IPS DF 19.7 (cell line): Measurements from ENCODE around the gene TLE4.

Source experiments
- DNase-seq: peaks from one replicate; pipeline ENCODE4 v3.0.0-alpha.2; 2013; ENCODE audit warnings: low read depth, low spot score

Gene TLE4

DNA sequence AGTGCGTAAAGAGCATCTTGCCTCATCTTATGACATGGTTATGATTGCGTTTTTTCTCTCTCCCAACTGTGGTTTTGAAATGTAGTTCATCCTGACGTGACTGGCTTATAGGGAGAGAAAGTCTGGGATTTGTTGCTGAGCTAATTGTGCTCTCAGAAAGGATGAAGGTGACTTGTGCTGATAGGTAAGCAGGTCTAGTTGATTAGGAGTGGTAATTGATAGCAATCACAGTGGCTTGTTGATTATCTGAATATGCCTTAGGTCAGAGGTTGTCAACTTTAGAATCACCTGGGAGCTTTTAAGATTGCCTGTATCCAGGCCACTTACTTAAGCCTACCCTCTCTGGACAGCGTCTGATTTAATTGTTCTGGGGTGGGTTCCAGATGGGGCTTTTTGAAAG is 117.8 kb downstream of the TLE4 start:
- DNase-seq = no peak

DNA sequence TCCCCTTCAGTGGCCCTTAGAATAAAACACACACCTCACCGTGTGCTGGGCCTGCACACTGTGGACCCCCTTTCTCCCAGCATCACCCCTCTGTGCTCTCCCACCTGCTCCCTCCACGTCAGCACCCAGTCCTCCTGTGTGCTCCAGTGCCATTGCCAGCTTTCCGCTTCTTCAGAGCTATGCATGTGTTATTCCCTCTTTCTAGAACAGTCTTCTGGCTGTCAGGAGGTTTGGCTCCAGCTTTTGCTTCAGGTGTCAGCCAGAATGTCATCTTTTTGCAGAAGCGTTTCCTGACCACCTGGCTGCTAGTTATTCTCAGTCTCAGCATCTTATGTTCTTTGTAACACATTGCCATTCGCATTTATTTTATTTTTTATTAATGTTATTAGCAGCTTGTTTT is 119.7 kb downstream of the TLE4 start:
- no peak for DNase-seq

DNA sequence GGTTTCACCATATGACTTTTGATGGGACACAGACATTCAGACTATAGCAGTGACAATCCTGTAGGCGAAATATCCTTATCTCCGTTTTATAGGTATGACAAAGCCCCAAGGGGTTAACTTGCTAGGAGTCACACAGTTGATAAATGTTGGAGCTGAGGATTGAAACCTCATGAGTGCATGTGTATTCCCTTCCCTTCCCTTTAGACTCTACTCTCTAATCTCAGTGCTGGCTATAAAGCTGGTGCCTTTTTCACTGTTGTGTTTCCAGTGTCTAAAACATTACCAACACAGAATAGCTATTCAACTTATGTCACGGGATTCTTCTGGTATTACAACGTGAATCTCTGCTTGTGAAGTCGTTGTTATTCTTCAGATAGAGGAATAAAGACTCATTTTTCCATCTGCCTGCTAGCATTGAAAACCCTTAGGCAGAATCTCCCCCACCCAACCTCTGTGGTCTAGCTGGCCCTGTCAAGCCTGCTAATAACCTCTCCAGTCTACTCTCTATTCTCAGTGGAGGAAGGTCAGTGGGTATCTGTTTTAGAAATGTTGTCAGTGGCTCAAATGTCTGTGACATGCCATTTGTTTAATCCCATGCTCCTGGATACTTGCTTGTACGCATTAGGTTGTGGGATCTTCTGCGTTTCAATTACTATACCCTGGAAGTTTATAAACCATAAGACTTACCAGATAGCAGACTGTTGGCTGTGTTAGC is 121.2 kb downstream of the TLE4 start:
- no peak for DNase-seq

DNA sequence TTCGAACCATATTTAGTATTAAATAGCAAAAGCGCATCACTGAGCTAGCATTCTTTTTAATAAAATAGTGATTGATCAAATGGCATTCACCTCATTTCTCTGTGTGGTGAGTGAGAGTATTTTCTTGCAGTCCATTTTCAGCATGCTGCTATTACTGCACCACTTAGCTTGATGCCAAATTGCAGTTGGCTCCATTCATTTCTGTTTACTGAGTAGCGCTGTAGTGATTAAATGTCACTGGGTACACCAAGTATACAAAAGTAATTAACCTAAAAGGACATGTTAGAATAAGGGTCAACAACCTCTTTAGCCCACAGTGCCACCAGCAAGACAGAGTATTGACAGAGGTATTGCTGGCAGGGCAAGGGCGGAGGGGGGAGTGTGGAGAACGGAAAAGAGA is 122.0 kb downstream of the TLE4 start:
- DNase-seq = no peak

DNA sequence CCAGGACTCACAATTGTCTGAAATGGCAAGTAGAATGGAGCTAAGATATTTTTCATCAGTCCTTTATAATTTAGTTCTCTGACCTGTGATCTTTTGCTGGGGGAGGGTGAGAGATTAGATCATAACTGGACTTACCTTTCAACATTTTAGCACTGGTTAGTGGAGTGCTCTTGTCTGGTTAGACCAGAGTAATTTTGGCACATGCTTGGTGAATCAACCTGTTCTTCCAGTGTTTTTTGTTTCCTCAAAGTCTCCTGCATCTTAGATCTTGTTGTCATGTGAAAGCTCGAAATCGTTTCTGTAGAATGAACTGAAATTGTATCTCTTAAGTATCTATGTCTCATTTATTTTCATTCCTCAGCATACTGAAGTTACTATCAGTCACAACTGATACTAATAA is 122.4 kb downstream of the TLE4 start:
- no peak for DNase-seq

DNA sequence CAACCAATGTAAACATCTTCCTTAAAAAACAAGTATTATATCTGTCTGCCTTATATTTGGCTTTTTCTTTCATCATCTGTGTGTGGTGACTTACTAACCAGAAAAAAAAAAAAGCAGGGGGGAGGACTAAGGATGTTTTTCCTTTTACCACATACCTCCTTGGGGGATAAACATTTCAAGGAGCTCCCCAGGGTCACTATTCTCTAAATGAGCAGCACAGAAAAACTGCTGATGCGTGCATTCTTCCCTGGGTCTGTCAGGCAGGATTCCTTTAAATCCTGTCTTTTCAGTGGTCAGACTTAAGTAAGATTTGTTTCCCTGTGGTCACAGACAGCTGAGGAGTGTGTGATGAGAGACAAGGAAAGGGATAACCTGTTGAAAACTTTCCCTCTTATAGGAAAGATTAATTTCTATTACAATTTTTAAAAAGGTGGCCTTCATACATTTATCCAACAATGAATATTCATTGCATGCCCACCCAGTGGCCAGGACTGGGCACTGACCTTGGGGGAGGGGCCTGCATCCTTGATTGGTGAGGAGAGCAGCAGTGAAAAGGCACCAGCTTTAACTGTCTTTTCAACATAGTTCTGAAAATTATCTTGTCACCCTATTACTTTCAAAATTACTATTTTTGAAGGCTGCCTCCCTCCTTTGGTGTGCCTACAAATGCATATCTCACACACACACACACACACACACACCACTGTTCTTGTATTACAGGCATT is 123.1 kb downstream of the TLE4 start:
- DNase-seq = peak; percentile 57

DNA sequence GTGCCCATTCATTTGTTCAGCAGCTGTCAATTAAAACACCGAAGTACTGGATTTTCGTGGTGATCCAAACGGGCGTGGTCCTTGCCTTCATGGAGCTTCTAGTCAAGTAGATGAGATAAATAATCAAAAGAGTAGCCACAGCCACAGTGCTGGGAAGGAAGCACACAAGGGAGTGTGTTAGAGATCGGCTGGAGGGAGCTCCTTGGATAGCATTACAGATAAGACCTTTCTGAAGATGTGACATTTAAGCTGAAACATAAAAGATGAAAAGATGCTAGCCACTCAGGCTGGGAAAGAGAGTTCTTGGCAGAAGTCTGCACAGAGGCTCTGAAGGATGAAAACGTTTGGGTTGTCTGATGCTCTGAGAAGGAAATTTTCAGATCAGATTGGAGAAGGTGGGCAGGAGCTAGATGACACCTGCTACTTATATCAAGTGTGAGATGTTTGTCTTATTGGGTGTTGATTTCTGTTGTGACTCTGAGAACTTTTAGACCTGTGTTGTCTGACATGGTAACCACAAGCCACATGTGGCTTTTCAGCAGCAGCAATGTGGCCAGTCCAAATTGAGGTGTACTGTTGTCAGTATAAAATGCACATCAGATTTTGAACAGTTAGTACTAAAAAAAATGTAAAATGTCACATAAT is 123.9 kb downstream of the TLE4 start:
- no peak for DNase-seq

DNA sequence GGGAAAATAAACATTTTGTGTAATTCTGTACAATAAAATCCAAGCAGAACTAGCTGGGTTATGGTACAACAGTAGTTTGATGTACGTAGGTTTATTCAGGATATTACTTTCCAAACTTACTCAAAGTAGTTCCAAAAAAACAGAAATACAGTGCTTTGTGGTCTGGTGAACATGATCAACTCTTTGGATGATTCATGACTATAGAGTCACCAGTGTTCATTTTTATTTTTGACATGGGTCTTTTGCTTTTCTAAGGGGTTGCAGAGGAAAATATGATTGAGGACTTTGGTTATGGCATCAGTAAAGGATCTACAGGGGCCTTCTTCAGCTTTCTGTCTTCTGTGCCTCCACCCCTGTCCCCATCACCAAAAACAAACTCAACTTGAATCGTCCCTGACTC is 127.2 kb downstream of the TLE4 start:
- no peak for DNase-seq

DNA sequence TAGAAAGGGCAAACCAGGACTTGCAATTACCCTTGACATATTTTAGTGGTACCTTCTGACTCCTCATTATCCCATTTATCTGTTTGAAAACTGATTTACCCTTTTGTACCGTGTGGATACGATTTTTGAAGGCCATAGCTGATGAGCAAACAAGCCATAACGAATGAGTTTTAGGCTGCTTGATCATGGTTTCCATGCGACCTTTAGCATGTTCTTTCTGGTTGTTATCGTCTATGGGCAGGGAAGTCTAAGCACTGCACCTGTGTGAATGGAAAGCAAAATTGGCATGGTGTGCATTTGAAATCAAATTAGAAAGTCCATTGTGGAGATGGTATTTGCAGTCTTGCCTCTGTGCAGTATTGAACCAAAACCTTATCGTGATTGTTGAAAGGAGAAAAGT is 127.7 kb downstream of the TLE4 start:
- DNase-seq = no peak

DNA sequence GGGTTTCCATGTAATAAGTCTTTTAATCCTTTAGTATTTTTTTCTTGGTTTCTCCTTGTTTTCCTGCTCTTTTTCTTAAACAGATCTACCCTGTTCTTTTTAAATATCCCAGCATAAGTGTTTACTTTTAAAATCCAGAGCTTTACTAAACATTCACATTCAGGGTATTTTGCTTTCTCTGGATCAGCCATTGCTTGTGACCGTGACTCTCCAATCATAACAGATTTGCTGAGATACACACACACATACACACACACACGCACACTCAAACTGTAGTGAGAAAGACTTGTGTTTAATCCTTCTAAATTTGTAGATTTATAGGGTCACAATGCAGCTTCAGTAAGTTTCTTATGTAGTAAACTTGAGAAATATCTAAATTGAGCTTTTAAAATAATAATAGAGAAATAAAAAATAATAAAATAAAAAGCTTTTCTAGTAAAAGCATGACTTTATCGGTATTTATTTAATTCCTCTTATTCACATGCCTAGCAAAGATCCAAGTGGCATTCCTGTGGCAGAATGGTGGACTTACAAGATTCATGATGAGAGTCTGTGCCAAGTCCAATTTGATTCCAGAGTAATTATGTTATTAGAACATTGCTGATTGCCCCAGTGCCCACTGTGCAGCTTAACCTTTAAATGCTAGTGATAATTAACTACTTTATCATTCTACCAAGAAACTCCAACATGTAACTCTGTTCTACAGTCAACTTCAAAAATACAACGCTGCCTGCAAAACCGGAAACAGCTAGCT is 129.0 kb downstream of the TLE4 start:
- DNase-seq = no peak

DNA sequence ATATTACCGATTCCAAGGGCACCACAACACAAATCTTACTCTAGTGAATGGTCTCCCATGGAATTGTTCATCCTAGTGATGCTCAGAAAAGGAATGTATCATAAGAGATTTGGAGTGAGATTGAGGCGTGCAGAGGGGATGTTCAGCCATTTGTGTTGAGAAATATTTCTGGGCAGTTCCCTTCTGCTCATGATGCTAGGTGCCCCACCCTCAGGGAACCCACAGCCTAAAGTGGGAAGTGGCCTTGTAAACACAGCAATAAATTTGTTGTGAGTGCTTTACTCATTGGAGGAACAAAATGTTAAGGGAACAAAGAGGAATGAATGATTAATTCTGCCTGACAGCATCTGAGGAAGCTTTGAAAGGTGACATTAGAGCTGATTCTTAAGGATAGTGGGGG is 129.9 kb downstream of the TLE4 start:
- DNase-seq = no peak

DNA sequence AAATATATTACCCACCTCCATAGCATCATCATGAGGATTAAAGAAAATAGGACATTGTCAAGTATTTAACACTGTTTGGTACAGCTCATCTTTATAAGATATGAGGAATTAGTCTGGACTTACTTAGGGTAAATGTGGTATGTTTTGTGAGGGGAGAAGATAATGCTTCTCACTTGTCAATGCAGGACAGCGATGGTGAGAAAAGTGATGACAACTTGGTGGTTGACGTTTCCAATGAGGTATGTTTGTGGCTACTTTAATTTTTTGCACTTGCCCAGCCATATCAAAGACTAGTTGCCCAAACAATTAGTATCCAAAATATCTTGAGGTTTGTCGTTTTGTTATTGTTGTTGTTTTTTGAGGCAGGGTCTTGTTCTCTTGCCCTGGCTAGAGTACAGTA is 133.9 kb downstream of the TLE4 start:
- no peak for DNase-seq

DNA sequence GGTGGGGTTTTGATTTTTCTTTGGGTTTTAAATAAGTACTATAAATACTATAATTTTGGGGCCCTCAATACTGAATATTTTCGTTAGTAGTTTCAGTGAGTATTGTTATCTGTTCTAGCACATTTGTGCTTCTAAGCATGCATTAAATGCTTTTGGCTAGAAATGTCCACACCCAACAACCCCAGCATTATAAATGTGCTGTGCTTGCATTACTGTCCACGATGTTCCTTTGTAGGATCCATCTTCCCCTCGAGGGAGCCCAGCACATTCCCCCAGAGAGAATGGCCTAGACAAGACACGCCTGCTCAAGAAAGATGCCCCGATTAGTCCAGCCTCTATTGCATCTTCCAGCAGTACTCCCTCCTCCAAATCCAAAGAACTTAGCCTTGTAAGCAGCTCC is 134.7 kb downstream of the TLE4 start:
- no peak for DNase-seq

DNA sequence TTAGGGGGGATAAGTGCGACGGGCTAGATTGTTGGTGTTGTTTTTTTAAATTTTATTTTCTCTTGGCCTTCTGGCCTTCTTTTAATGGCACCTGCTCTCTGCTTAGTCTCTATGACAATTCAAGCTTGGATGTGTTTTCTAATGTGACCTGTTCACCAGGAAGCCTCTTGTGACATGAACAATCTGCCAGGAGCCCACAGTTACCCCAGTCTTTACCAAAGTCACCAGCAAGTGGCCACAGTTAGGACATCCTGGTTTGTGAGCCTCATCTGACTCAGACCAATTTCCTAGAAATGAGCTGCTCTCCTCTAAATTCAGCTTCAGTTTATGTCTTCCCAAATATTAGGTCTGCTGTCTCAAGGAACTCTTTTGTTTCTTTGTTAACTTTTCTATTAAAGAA is 135.8 kb downstream of the TLE4 start:
- no peak for DNase-seq

DNA sequence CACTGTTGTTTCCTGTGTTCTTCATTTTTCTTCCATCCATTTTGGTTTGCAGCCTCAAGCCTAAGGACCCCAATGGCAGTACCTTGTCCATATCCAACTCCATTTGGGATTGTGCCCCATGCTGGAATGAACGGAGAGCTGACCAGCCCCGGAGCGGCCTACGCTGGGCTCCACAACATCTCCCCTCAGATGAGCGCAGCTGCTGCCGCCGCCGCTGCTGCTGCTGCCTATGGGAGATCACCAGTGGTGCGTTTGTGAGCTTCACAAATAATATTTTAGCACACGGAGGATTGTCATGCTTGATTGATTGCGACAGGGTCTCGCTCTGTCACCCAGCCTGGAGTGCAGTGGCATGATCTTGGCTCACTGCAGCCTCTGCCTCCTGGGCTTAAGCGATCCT is 136.8 kb downstream of the TLE4 start:
- no peak for DNase-seq

DNA sequence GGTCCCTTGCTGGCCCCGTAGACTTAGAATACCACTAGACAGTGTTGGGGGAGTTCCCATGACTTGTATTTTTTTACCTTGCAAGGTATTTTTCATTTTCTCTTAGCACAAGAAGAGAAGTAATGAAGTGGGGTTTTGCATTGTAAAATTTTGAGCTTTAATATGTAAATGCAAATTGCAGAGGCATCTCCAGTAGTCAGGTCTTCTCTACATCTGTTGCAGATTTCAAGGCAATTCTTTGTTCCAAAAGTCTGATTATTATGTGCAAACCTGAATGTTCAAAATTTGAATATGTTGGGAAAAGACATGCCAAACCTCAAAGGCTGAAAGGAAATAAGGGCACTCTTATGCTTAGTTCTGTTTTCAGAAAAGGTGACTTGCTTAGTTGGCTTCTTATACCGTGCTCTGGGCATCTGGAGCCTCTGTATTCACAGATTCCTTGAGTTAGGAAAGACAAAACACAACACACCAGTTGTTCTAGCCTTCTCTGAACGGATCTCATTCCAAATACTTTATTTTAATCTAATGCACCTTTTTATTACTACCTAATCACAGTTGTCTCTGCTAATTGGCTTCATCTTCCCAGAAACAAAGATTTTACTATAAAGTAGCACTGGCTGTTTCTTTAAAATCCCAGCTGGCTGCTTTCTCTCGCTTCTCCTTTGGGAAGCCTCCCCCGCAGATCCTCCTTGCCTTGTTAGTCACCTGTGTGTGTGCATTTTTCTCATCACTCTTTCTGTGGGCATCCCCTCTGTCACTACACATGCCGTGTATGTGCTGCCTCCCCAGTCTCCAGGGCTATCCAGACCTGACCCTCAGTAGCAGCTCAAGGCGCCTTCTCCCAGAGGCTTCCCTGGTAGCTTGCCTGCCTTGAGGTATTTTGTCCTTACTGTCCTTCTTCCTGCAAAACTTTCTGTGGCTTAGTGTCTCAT is 138.2 kb downstream of the TLE4 start:
- no peak for DNase-seq

DNA sequence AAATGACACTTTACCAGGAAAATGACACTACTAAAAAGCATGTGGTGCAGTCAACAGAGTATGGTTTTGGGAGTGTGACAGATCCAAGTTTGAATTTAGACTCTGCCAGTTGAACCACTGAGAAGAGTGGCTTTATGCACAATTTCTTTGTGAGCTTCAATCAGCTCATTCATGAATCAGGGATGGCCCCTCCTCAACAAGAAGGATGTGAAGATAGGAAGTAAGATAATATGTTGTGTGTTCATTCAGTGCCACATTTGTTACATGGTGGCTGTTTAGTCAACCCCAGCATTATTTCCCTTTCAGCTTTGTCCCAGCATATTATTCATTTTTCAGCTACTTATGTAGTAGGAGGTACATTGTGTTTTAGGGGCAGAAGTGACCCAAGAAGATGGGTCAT is 140.1 kb downstream of the TLE4 start:
- no peak for DNase-seq

DNA sequence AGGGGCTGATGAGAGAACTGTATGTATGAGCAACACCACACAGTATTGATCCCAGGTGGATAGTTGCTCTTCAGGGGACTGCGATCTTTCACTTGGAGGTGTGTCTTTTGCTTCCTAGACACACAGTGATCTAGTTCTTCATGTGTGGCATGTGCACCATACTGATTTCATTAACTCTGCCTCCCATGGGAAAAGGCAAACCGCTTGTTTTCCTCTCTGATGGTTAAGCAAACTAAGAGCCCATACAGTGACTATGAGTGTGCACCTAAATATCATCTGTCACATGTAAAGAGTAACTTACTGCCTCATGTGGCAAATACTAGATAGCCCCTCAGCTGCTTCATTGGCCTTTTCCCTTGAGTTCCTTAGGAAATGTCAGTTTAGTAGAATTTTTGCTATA is 147.3 kb downstream of the TLE4 start:
- DNase-seq = no peak

DNA sequence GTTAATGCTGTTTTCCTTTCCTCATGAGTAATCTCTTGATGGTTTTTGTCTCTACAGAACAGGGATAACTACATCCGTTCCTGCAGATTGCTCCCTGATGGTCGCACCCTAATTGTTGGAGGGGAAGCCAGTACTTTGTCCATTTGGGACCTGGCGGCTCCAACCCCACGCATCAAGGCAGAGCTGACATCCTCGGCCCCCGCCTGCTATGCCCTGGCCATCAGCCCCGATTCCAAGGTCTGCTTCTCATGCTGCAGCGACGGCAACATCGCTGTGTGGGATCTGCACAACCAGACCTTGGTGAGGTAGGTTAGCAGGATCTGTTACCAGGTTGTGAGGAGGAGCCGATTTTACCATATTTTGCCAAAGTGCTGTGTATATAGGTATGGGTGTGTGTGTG is 148.2 kb downstream of the TLE4 start:
- DNase-seq = no peak

DNA sequence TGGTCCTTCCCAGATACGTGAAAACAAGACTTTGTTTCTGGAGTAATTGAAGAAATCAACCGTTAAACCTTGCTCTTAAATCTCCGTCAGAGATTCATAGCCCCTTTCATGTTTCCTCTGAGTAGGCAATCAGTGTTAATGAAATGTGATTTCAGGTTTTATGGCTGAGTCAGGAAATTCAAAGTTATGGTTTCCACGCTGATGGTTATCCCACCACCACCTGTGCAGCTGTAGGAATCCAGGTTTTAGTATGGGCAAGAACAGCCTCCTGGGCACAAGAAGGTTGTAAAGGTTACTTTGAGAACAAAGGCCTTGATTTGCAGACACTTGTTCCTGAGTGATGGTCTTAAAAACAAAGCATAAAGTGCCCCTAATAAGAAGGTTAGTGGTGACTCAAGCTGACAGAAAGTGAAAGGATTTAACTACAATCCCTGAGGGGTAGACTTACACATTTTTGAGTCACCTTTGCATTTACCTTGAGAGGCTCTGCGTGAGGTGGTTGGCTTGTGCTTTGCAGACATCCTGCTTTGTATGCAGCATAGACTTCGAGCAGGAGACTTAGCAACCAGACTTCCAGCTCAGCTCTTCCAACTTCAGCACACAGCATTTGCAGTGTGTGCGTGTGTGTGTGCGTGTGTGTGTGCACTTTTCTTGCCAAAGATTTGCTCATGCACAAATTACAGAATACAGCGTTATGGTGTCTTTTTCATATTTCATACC is 159.6 kb downstream of the TLE4 start:
- no peak for DNase-seq
